Activated CD8-positive, alpha-beta T cell treated with anti-CD3 and anti-CD28 coated beads, Interleukin-2, amount 10 ng/mL, durations not matched to agents 7 days and 5 days (primary cell): ENCODE results near the gene NMRK1. TPM values are rescaled to one million over a fixed set of nuclear protein-coding genes. Genes with fewer than 3 reads are reported as not detected.
A peak's percentile ranks its signal among the peaks of the same experiment; 100 is the strongest.

Source experiments
- ATAC-seq: fragments of 150-1000 bp; cut with Tn5 transposase; one replicate; pipeline ENCODE4 v1.10.0; 2021; ENCODE audit warnings: moderate library complexity
- CTCF ChIA-PET: fragments of 350-600 bp; sonication (Branson Sonifier 250); formaldehyde crosslinking; loops from one replicate; lab custom pipeline; 2021; ENCODE audit warnings: antibody characterized with exemption; lab: Charles Lee
- POLR2A ChIA-PET: fragments of 350-600 bp; sonication (Branson Sonifier 250); formaldehyde crosslinking; loops from one replicate; lab custom pipeline; 2021; ENCODE audit warnings: antibody characterized with exemption; lab: Charles Lee
- DNase-seq: peaks from one replicate; pipeline ENCODE4 v3.0.0-alpha.2; 2020
- H3K27ac Mint-ChIP-seq: one replicate; pipeline ENCODE4 v1.8.0; 2021; ENCODE audit warnings: mild to moderate bottlenecking, mixed read lengths
- H3K27me3 Mint-ChIP-seq: one replicate; pipeline ENCODE4 v1.8.0; 2021; ENCODE audit warnings: low read depth, mixed read lengths
- H3K36me3 Mint-ChIP-seq: one replicate; pipeline ENCODE4 v1.8.0; 2021; ENCODE audit warnings: low read depth, mixed read lengths
- H3K4me1 Mint-ChIP-seq: one replicate; pipeline ENCODE4 v1.8.0; 2021; ENCODE audit warnings: low read depth, mixed read lengths
- H3K4me3 Mint-ChIP-seq: one replicate; pipeline ENCODE4 v1.8.0; 2021; ENCODE audit warnings: mild to moderate bottlenecking, mixed read lengths
- H3K9me3 Mint-ChIP-seq: one replicate; pipeline ENCODE4 v1.8.0; 2022; ENCODE audit warnings: mixed read lengths; ENCODE audit not compliant: insufficient read depth
- total RNA-seq, 2 experiments: library from RNA; stranded (reverse); gene quantifications; one replicate each; pipeline ENCODE4 v1.2.3, GENCODE V29; 2021

Gene NMRK1
- total RNA-seq, 2 experiments from 2014 or later = 26.9 to 28.2 TPM

DNA sequence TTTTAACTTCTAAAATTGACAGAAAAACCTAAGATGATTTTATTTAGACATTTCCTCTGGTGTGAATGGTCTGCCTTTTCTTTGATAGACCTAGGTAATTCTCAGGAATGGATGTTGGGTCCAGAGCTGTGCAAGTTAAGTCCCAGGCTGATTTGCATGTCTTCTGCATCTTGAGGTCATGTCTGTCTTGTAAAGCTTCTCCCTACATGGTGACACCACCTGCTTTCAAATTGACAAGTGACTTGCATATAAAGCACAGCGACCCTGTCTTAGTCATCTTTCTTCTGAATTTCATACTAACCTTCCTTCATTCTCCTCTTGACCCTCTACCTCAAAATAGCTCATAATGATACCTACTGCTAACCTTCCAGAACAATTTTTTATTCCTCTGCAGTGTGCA lies 29.6 kb upstream of the NMRK1 start:
- Mint-ChIP-seq H3K27ac (no peak overlapping the region), H3K4me3 (no peak overlapping the region), H3K36me3 (peaks cover 56% of the 10 kb centered on the region), H3K4me1 (peaks cover 19% of the 10 kb centered on the region), H3K9me3 (no peaks in the 10 kb centered on the region), H3K27me3 (no peaks in the 10 kb centered on the region)
- ChIA-PET POLR2A (no interaction called here), CTCF (interaction anchor here (0.7 kb wide), 1 partner anchor 31 kb away, joined by 3 read pairs; no protein-coding TSS in a partner anchor)
- no peak for DNase-seq
- ATAC-seq = no peak

DNA sequence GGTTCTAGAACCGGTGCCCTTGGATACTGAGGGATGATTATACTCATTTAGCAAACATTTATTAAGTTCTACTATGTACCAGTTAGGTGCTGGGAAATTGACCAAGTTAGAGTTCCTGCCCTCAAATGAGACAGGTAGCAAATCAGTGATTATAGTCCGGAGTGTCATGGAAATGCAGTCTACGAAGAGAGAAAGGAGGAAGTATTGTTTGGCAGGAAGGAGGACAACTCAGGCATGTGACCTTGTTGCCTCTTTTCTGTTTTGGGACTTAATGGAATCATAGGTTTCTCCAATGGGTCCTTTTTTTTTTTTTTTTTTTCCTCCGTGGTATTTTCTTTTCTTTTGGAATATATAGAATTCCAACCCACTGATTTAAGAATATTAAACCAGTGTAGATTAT lies 28.4 kb upstream of the NMRK1 start:
- no peaks in the 10 kb centered on the region for H3K27me3 Mint-ChIP-seq
- no peak overlapping the region for H3K27ac Mint-ChIP-seq

DNA sequence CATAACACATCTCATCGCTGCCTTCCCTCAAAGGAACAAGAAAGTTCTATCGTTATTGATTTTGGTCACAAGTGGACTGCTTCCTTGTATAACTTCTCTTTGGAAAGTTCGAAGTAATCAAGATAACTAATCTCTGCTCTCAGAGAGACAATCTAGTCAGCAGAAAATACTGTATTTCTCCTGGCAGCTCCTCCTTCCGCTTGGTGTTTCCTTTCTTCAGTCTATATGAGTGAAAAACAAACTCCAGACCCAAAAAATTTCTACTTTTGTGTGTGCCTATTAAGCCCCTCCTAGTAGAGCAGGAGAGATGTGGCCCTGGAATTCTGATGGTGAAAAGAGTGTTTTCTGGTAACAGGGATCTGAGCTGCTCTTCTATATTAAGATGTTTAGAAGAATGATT lies 24.8 kb upstream of the NMRK1 start:
- DNase-seq = no peak
- no peak for ATAC-seq
- ChIA-PET CTCF (no interaction called here), POLR2A (no interaction called here)
- Mint-ChIP-seq H3K4me1 (peaks cover 22% of the 10 kb centered on the region), H3K36me3 (peaks cover 37% of the 10 kb centered on the region), H3K27ac (no peak overlapping the region), H3K9me3 (no peaks in the 10 kb centered on the region), H3K27me3 (no peaks in the 10 kb centered on the region), H3K4me3 (no peak overlapping the region)

More for the DNA sequence above, 28.4 kb upstream of the NMRK1 start:
- ATAC-seq (no peak), DNase-seq (no peak)
- H3K36me3 Mint-ChIP-seq = peaks cover 49% of the 10 kb centered on the region
- H3K9me3 Mint-ChIP-seq = no peaks in the 10 kb centered on the region
- H3K4me1 Mint-ChIP-seq = peaks cover 20% of the 10 kb centered on the region
- POLR2A ChIA-PET = no interaction called here
- no peak overlapping the region for H3K4me3 Mint-ChIP-seq
- CTCF ChIA-PET = no interaction called here

DNA sequence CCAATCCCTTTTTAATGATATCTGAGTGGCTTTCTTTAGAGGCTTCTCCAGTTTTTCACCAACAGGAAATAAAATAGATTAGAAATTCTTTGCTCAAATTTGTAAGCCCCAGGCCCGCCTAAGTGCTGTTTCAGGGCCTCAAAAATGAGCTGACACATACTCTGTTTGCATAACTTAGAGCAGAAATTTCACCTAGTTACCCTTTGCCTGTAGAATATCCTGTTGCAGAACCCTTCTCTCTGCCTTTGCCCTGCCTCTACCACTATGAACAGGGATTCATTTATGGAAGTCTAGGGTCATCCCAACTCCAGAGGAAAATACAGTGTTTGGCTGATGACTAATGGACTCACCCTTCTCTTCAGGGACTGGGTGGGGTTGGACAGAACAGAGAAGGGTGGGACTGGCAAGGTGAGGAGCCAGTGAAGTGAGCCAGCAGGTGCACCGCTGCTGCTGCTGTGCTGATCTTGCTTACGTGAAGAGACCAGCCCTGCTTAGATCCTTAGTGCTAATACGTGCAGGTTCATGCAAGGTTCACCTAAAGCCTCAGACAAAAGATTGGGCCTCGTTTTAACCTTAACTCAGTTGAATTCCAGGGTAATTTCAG lies 23.2 kb upstream of the NMRK1 start:
- ATAC-seq = no peak
- H3K27ac Mint-ChIP-seq = no peak overlapping the region
- H3K4me1 Mint-ChIP-seq = peaks cover 20% of the 10 kb centered on the region
- no peak overlapping the region for H3K4me3 Mint-ChIP-seq
- no peaks in the 10 kb centered on the region for H3K27me3 Mint-ChIP-seq
- ChIA-PET CTCF (no interaction called here), POLR2A (interaction anchor here (0.6 kb wide), 1 partner anchor 1966 kb away, joined by 4 read pairs; no protein-coding TSS in a partner anchor)
- no peaks in the 10 kb centered on the region for H3K9me3 Mint-ChIP-seq
- peaks cover 35% of the 10 kb centered on the region for H3K36me3 Mint-ChIP-seq
- no peak for DNase-seq

DNA sequence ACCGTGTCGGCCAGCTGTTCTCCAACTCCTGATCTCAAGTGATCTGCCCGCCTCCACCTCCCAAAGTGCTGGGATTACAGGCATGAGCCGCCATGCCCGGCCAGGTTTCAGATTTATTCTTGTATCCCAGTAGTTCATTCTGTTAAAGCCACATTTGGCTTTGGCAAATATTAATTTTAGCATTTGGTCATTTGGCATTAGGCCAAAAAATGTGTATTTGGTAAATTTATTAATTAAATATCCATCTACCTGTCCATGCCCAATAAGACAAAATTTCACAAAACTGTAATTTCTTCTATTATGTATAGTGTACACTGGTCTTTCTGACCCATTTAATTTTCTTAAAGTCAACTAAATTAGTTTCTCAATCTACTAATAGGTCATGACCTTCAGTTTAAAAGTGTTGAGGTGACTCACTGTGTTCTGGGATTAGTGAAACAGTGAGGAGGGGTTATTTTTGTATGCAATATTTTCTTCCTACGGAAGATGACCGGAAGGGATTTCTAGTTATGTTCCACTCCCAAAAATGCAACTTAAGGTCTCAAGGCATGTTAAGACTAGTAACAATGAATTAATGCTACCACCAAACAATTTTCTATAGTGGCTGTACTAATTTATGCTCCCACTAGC lies 21.4 kb upstream of the NMRK1 start:
- ATAC-seq (no peak), DNase-seq (no peak)
- no peak overlapping the region for H3K27ac Mint-ChIP-seq
- H3K9me3 Mint-ChIP-seq = no peaks in the 10 kb centered on the region
- CTCF ChIA-PET = no interaction called here
- H3K27me3 Mint-ChIP-seq = no peaks in the 10 kb centered on the region
- H3K36me3 Mint-ChIP-seq = peaks cover 44% of the 10 kb centered on the region
- H3K4me1 Mint-ChIP-seq = peaks cover 37% of the 10 kb centered on the region
- POLR2A ChIA-PET = no interaction called here
- H3K4me3 Mint-ChIP-seq = no peak overlapping the region

DNA sequence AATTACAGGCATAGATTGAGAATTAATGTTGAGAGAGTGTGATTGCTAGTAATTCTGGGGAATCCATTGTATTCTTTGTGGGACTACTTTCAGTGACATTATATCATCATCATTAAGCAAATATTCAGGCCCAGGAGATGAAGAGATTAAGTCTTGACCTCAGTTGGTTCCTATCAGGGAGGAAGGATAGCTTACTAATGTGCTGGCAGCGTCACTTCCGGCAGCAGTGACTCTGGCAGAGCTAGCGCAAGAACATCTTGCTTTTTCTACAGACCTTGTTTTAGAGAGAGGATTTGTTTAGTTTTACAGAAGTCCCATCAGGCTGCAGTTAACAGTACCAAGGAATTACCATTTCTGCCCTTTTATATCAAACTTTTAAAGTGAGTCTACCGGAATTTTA lies 20.6 kb upstream of the NMRK1 start:
- DNase-seq (no peak), ATAC-seq (no peak)
- Mint-ChIP-seq H3K4me3 (no peak overlapping the region), H3K4me1 (peaks cover 43% of the 10 kb centered on the region), H3K36me3 (peaks cover 39% of the 10 kb centered on the region), H3K27me3 (no peaks in the 10 kb centered on the region), H3K9me3 (no peaks in the 10 kb centered on the region), H3K27ac (no peak overlapping the region)
- CTCF ChIA-PET = no interaction called here
- POLR2A ChIA-PET = no interaction called here

DNA sequence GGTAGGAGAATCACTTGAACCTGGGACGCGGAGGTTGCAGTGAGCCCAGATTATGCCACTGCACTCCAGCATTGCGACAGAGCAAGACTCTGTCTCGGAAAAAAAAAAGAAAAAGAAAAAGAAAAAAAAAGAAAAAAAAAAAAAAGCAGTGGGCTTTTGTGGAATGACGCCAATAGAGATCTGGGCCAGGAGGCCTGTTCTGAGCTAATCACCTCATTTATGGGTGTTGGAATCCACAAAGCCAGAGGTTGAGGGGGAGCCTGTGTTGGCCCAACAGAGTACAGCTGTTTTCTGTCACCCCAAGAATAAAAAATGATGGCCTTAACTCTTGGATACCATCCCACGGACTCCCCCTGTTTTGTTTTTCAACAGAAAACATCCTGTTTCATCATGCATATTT lies 18.9 kb upstream of the NMRK1 start:
- no peaks in the 10 kb centered on the region for H3K27me3 Mint-ChIP-seq
- peaks cover 44% of the 10 kb centered on the region for H3K36me3 Mint-ChIP-seq
- ChIA-PET POLR2A (no interaction called here), CTCF (no interaction called here)
- H3K27ac Mint-ChIP-seq = no peak overlapping the region
- H3K9me3 Mint-ChIP-seq = no peaks in the 10 kb centered on the region
- DNase-seq (no peak), ATAC-seq (no peak)
- peaks cover 39% of the 10 kb centered on the region for H3K4me1 Mint-ChIP-seq
- H3K4me3 Mint-ChIP-seq = no peak overlapping the region

DNA sequence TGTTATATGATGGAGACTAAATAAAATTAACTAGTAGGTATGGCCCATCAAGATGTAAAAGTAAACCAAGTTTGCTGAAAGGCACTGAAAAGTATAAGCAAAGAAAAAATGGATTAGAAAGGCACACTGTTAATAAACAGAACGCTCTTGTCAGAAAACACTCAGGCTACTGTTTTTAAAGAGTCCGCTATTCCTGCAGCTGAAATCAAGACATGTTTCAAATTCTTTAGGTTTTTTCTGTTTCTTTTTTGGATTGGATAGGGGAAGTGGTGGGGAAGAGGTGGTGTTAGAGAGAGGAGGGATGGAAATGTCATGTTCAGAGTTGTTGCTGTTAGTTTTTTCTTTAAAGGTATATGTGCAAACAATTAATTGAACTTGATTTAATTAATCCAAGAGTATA lies 17.9 kb upstream of the NMRK1 start:
- peak overlapping the region; percentile 7 for H3K27ac Mint-ChIP-seq
- ChIA-PET CTCF (interaction anchor here (1.2 to 1.3 kb wide), 2 partner anchors 18 to 30 kb away, joined by 3 read pairs; partner anchors contain the start of genes NMRK1 and OSTF1), POLR2A (interaction anchor here (0.6 kb wide), 1 partner anchor 121 kb away, joined by 3 read pairs; no protein-coding TSS in a partner anchor)
- peaks cover 40% of the 10 kb centered on the region for H3K4me1 Mint-ChIP-seq
- DNase-seq (no peak), ATAC-seq (no peak)
- H3K27me3 Mint-ChIP-seq = no peaks in the 10 kb centered on the region
- H3K4me3 Mint-ChIP-seq = no peak overlapping the region
- no peaks in the 10 kb centered on the region for H3K9me3 Mint-ChIP-seq
- peaks cover 46% of the 10 kb centered on the region for H3K36me3 Mint-ChIP-seq

DNA sequence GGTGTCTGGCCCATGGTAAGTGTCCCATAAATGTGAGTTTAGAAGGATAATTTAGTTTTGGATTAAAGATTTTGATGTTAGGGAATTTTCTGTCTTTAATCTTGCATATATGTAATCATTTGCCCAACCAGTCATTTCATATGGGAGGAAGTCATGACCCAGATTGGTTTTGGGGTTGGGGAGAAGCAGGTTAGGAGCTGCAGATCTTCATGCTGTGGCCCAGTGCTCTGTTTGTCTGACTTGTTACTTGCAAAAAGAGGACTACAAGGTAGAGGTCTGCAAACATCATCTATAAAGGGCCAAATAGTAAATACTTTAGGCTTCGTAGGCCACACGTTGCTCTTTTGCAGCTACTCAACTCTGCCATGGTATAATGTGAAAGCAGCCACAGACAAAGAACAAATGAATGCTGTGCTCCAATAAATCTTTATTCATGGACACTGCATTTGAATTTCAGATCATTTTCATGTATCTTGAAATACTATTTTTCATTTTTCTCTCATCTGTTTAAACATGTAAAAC lies 17.1 kb upstream of the NMRK1 start:
- Mint-ChIP-seq H3K36me3 (peaks cover 44% of the 10 kb centered on the region), H3K4me3 (no peak overlapping the region), H3K4me1 (peaks cover 37% of the 10 kb centered on the region), H3K9me3 (no peaks in the 10 kb centered on the region), H3K27ac (peak overlapping the region; percentile 10), H3K27me3 (no peaks in the 10 kb centered on the region)
- CTCF ChIA-PET = interaction anchor here (1.0 to 1.3 kb wide), 5 partner anchors 13 to 152 kb away, joined by 3 to 5 read pairs (median 3); partner anchors contain the start of genes C9orf40, NMRK1 and OSTF1
- POLR2A ChIA-PET = interaction anchor here (0.6 kb wide), 1 partner anchor 120 kb away, joined by 3 read pairs; no protein-coding TSS in a partner anchor
- DNase-seq (no peak), ATAC-seq (peak; percentile 49)

DNA sequence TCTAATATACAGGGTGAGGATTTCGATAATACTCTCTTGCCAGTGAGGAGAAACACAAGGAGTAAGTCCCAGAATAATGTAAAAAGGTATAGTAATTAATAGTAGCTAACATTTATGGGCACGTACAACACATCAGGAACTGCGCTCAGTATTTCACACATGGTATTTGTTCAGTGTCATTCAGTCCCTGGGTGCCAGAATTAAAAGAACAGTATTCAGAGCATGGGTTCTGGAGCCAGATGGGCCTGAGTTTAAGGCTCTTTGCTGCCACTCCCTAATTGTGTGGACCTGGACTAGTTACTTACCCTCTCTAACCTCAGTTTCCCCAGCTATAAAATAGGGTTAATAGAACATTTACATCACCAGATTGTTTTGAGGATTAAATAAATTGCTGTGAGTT lies 16.7 kb upstream of the NMRK1 start:
- H3K36me3 Mint-ChIP-seq = peaks cover 47% of the 10 kb centered on the region
- H3K4me1 Mint-ChIP-seq = peaks cover 36% of the 10 kb centered on the region
- H3K27ac Mint-ChIP-seq = peak overlapping the region; percentile 10
- ATAC-seq (no peak), DNase-seq (no peak)
- H3K27me3 Mint-ChIP-seq = no peaks in the 10 kb centered on the region
- H3K4me3 Mint-ChIP-seq = no peak overlapping the region
- ChIA-PET POLR2A (interaction anchor here (0.8 to 1.5 kb wide), 2 partner anchors 13 to 17 kb away, joined by 3 to 6 read pairs; partner anchors contain the start of genes NMRK1 and OSTF1), CTCF (interaction anchor here (0.6 to 1.3 kb wide), 6 partner anchors 13 to 152 kb away, joined by 3 to 5 read pairs (median 3); partner anchors contain the start of genes C9orf40, NMRK1 and OSTF1)
- no peaks in the 10 kb centered on the region for H3K9me3 Mint-ChIP-seq

DNA sequence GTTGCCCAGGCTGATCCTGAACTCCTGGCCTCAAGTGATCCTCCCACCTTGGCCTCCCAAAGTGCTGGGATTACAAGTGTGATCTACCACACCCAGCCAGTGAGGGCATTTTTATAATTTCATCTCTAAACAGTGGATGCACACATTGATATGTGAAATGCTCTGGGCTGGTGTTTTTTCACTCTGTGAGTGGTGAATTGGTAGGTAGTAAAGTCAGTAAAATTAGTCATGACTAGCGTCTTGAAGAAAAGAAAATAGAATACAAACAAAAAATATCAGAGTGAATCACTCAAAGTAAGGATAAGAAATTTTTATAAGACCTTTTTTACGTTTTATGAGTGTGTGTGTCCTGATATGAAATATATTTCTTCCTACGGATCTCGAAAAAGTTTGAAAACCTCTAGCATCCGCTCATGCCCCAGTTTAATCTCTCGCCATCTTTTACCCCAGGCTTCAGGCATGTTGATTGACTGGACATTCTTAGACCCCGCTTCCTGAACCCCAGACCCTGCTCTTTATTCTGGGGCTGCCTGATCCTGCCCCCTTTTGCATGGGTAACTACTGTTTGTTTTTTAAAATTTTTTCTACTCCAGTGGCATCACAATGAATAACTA lies 14.3 kb upstream of the NMRK1 start:
- ChIA-PET CTCF (interaction anchor here (1.3 kb wide), 1 partner anchor 83 kb away, joined by 3 read pairs; no protein-coding TSS in a partner anchor), POLR2A (no interaction called here)
- Mint-ChIP-seq H3K27ac (no peak overlapping the region), H3K36me3 (peaks cover 47% of the 10 kb centered on the region), H3K4me3 (no peak overlapping the region), H3K4me1 (peaks cover 39% of the 10 kb centered on the region), H3K27me3 (no peaks in the 10 kb centered on the region), H3K9me3 (no peaks in the 10 kb centered on the region)
- DNase-seq = no peak
- ATAC-seq = no peak
